ENCODE data around the gene FOXP1.

The FOXP1 gene

DNA sequence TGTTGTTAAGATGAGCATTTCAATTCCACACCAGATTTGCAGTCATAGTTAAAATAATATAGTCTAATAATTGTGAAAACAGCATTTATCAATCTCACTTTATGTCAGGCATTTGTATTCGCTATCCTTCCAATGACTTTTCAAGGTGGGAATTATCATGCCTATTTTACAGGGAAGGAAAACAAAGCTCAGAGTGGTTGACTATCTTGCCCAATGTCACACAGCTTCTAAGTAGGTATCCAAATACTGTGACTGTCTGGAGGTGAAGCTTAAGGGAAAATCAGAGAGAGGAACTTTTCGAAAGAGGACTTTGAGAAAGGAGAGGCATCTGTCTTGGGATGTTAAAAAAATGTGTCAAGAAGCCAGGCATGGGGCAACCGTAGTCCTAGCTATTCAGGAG is 443.1 kb downstream of the FOXP1 start:
- POLR2A ChIA-PET: no interaction called here
- TF ChIP-seq FOXA1 (IDR thresholded peaks at IDR 0.05) (no peak), ELF4 (IDR thresholded peaks at IDR 0.05) (no peak), TARDBP (IDR thresholded peaks at IDR 0.05) (no peak), ZNF384 (IDR thresholded peaks at IDR 0.05) (no peak), FOXK2 (IDR thresholded peaks at IDR 0.05) (no peak), HDGF (IDR thresholded peaks at IDR 0.05; ENCODE audit: borderline replicate concordance) (no peak), FOXM1 (IDR thresholded peaks at IDR 0.05; ENCODE audit: borderline replicate concordance) (no peak), PKNOX1 (IDR thresholded peaks at IDR 0.05) (no peak), CTBP1 (IDR thresholded peaks at IDR 0.05; ENCODE audit: borderline replicate concordance) (no peak)
- CTCF ChIA-PET: no interaction called here
- DNase-seq (ENCODE audit: extremely low spot score): no peak

DNA sequence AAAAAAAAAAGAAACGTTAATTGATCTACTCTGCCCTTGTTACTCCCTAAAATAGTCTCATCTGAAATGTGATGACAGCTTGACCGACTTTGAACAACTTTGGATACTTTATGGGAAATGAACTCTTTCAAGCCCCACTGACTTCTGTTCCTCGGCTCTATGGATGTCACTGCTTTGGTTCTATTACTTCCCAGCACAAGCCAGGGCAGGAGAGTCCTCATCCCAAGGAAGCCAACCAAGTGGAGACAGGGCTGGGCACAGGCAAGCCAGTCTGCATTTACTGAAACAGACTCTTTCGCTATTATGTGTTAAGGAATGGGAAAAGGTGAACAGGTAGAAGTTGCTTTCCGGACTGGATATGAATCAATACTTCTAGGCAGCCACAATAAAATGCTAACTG is 444.0 kb downstream of the FOXP1 start:
- CTCF ChIA-PET: no interaction called here
- DNase-seq (ENCODE audit: extremely low spot score): no peak
- no peak for TF ChIP-seq ARNT (IDR thresholded peaks at IDR 0.05)
- TF ChIP-seq HDGF (IDR thresholded peaks at IDR 0.05; ENCODE audit: borderline replicate concordance): no peak
- TF ChIP-seq ELF4 (IDR thresholded peaks at IDR 0.05): no peak
- no peak for TF ChIP-seq NFRKB (IDR thresholded peaks at IDR 0.05)
- TF ChIP-seq CTBP1 (IDR thresholded peaks at IDR 0.05; ENCODE audit: borderline replicate concordance): no peak
- TF ChIP-seq SUZ12 (IDR thresholded peaks at IDR 0.05): no peak
- TF ChIP-seq FOXA1 (IDR thresholded peaks at IDR 0.05): no peak
- POLR2A ChIA-PET: no interaction called here

DNA sequence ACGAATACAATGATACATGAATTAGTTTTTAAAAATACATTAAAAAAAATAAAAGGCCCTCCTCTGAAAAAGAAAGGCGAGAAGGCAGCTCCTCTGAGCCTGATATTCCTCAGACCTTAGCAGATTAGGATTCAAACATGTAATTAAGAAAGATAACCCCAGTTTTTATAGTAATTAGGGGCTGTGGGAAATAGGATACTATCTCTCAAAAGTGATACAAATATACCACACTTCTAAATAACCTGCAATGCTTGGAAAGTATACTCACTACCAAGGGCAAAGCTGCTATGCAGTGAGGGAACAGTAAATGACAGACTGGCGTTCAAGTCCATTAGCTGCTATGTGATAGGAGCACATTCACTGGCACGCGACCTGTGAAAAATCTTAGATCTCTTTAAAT is 445.1 kb downstream of the FOXP1 start:
- POLR2A ChIA-PET: no interaction called here
- DNase-seq (ENCODE audit: extremely low spot score): no peak
- CTCF ChIA-PET: no interaction called here
- TF ChIP-seq LEF1 (IDR thresholded peaks at IDR 0.05; ENCODE audit: borderline replicate concordance) (no peak), SUZ12 (IDR thresholded peaks at IDR 0.05) (no peak), ZNF384 (IDR thresholded peaks at IDR 0.05) (no peak), FOXA1 (IDR thresholded peaks at IDR 0.05) (no peak), TARDBP (IDR thresholded peaks at IDR 0.05) (no peak), ARNT (IDR thresholded peaks at IDR 0.05) (no peak), BHLHE40 (IDR thresholded peaks at IDR 0.05; ENCODE audit: borderline replicate concordance) (no peak), SP1 (IDR thresholded peaks at IDR 0.05) (no peak), CTBP1 (IDR thresholded peaks at IDR 0.05; ENCODE audit: borderline replicate concordance) (no peak), ELF4 (IDR thresholded peaks at IDR 0.05) (no peak)

DNA sequence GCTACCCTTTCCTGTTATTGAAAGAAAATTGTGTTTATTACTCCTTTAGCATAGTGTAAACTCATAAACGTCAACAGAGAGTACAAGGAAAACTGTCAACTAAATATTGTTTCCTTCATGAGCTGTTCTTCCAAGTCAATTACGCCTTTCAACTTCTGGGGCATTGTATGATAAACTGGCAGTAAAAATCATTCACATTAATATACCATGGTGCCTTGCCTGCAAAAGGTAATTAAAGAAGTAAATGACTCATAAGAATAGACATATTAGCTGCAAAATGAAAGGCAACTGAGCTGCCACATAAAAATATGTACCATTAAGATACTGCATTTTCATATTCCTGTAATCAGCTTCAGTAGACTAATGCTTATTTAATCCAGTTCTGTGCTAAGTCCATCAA is 447.3 kb downstream of the FOXP1 start:
- ChIA-PET POLR2A (no interaction called here), CTCF (no interaction called here)

DNA sequence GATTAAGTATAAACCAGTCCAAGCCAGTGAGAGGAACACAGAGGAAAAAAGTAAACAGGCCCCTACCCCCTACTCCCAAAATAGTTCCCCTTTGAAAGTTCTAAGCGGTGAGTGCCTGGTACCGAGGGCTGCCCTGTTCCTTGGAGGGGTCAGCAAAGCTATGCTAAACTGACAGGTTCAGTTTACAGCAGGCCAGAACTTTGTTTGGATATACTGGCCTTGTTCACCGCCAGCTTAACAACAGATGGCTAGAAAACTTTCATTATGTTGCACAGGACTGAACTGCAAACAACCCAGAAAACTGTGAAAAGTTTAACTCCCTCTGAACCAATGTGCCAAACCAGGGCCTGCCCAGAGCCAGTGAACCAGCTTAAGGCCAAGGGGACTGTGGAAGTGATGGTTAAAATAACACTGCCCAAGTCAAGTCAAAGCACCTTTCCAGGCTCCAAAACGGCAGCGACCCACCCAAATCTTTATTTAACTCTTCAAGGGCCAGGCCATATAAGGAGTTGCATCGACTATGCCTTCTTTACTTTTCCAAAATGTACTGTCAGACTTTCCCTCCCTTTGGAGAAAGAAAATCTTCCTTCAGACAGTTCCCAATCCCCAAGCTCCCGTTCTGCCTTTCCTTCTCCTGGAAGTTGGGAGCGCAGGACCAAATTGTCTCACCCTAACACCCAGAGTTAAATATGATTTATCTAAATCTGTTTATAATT is 448.0 kb downstream of the FOXP1 start:
- POLR2A ChIA-PET: no interaction called here
- CTCF ChIA-PET: no interaction called here
- DNase-seq (ENCODE audit: extremely low spot score): no peak
- TF ChIP-seq ARNT (IDR thresholded peaks at IDR 0.05) (no peak), FOXA1 (IDR thresholded peaks at IDR 0.05) (no peak), CTBP1 (IDR thresholded peaks at IDR 0.05; ENCODE audit: borderline replicate concordance) (no peak), LEF1 (IDR thresholded peaks at IDR 0.05; ENCODE audit: borderline replicate concordance) (no peak), PKNOX1 (IDR thresholded peaks at IDR 0.05) (no peak), ELF4 (IDR thresholded peaks at IDR 0.05) (no peak), L3MBTL2 (conservative IDR thresholded peaks at IDR 0.05) (no peak)

More for the DNA sequence above, 447.3 kb downstream of the FOXP1 start:
- DNase-seq (ENCODE audit: extremely low spot score): no peak
- TF ChIP-seq ARNT (IDR thresholded peaks at IDR 0.05) (no peak), LEF1 (IDR thresholded peaks at IDR 0.05; ENCODE audit: borderline replicate concordance) (no peak), SUZ12 (IDR thresholded peaks at IDR 0.05) (no peak), FOXK2 (IDR thresholded peaks at IDR 0.05) (no peak), L3MBTL2 (conservative IDR thresholded peaks at IDR 0.05) (no peak), HDGF (IDR thresholded peaks at IDR 0.05; ENCODE audit: borderline replicate concordance) (no peak), FOXA1 (IDR thresholded peaks at IDR 0.05) (no peak), BHLHE40 (IDR thresholded peaks at IDR 0.05; ENCODE audit: borderline replicate concordance) (no peak), PKNOX1 (IDR thresholded peaks at IDR 0.05) (no peak), ZNF384 (IDR thresholded peaks at IDR 0.05) (no peak), SP1 (IDR thresholded peaks at IDR 0.05) (no peak), TARDBP (IDR thresholded peaks at IDR 0.05) (no peak), FOXM1 (IDR thresholded peaks at IDR 0.05; ENCODE audit: borderline replicate concordance) (no peak), CTBP1 (IDR thresholded peaks at IDR 0.05; ENCODE audit: borderline replicate concordance) (no peak), NFRKB (IDR thresholded peaks at IDR 0.05) (no peak), ELF4 (IDR thresholded peaks at IDR 0.05) (no peak)

DNA sequence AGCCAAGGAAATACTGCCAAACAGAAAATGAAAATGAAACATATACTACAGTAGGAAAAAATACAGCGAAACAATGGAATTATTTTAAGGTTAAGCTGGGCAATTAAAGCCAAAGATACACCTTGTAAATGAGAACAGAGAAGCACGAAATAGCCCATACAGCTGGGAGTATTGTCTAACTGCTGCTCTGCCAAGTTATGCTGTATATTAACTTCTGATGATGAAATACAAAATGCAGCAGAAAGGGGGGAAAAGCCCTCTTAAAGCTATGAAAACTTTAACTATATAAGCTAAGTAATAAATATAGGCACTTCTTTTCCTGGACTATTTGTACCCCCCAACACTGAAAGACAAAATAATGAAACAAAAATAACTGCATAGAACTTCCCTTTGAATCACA is 449.0 kb downstream of the FOXP1 start:
- no peak for DNase-seq (ENCODE audit: extremely low spot score)
- TF ChIP-seq HDGF (IDR thresholded peaks at IDR 0.05; ENCODE audit: borderline replicate concordance) (no peak), SP1 (IDR thresholded peaks at IDR 0.05) (no peak), L3MBTL2 (conservative IDR thresholded peaks at IDR 0.05) (no peak), ARNT (IDR thresholded peaks at IDR 0.05) (no peak), SUZ12 (IDR thresholded peaks at IDR 0.05) (no peak), FOXA1 (IDR thresholded peaks at IDR 0.05) (no peak), ZNF384 (IDR thresholded peaks at IDR 0.05) (no peak), TARDBP (IDR thresholded peaks at IDR 0.05) (no peak), NFRKB (IDR thresholded peaks at IDR 0.05) (no peak), BHLHE40 (IDR thresholded peaks at IDR 0.05; ENCODE audit: borderline replicate concordance) (no peak), CTBP1 (IDR thresholded peaks at IDR 0.05; ENCODE audit: borderline replicate concordance) (no peak), LEF1 (IDR thresholded peaks at IDR 0.05; ENCODE audit: borderline replicate concordance) (no peak), ELF4 (IDR thresholded peaks at IDR 0.05) (no peak)
- POLR2A ChIA-PET: no interaction called here
- CTCF ChIA-PET: no interaction called here

All from HEK293T (cell line).